GM19455 (cell line): ENCODE results near the gene TMEM45B.
"Not testable (repeated sequence)": the region's sequence is repeated elsewhere in the genome, so short reads cannot be mapped to it uniquely, and the experiment has no call there.

ENCODE experiments used
- ATAC-seq: cut with Tn5 transposase; IDR thresholded peaks from one replicate; pipeline ENCODE4 v1.9.1; 2021; ENCODE audit not compliant: unreplicated experiment

Gene TMEM45B

DNA sequence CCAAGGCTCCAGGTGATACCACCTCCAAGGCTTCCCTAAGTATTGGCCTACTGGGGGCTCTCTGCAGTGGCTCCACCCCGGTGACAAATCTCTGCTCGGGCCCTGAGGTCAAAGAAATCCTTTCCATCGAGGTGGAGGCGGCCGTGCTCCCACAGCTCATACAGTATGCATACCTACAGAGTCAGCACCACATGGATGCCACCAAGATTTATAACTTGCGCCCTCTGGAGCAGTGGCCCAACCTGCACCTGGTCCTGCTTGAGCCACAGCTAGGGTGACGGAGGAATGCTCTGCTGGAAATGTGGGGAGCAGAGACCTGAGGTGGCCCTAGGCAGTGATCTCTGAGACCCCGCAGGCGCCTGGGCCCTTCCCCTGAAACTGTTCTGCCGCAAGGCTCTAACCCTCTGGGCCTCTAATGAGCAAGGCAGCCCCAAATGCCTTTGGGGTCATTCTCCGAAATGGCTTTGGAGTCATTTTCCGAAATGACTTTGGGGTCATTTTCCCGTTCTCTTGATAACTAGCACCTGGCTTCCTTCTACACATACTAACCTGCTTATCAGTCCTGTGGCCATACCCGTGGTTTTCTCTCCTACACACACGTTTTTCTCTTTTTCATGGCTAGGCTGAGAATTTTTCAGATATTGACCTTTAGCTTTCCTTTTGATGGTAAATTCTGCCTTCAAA lies 33.9 kb downstream of the TMEM45B start:
- no peak for ATAC-seq

- no peak for ATAC-seq
Observed at GRCh38 chr11:129852125-129852740, 36.6 kb downstream of the TMEM45B start.

DNA sequence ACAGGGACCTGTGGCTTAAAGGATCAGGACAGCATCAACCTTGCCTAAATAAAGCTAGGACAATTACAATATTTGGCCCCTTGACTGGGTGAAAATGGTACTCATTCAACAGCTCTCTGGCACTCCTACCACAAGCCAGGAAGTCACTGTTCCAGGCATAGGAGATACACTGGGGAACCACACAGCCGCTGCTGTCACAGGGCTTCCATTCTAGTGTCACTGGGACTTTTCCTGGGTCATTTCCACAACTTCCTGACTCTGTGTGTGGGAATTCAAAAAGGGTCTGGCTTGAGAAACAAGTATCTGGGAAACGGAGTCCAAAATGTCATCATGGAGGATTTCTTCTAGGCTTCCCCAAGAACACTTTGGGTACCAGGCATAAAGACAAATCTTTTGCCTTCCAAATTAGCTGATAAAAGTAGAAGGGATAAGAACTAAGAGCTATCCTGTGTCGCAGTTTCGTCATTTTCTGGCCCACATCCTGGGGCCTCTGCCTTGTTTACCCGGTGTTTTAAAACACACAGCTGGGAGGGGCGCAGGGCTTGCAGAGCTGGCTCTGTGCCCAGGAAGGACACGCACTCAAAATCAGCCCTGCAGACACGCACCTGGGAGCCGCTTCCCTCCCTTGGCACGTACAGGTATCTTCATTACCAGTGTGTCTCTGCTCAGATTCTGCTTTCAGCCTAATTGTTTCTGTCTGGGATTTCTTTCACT lies 38.0 kb downstream of the TMEM45B start:
- ATAC-seq, result no peak

DNA sequence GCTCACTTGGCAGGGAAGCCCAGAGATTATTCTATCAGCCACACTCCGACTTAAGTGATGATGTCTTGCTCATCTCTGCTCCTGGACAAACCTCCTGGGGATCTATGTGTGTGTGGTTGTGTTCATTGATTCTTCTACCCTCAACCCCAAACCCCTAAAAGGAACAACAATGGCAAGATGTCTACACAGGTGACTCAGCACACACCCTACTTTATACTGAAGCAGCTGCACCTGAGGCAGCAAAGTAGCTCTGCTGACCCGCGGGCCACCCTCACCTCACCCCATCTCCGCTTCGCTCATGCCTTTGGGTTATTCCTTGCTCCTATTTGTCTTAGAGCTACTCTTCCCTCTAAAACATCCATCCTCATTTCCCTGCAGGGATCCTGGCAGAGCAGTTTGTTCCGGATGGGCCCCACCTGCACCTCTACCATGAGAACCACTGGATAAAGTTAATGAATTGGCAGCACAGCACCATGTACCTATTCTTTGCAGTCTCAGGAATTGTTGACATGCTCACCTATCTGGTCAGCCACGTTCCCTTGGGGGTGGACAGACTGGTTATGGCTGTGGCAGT lies 38.7 kb downstream of the TMEM45B start:
- no peak for ATAC-seq

- ATAC-seq, result no peak
Observed at GRCh38 chr11:129855086-129855485, 39.4 kb downstream of the TMEM45B start.

DNA sequence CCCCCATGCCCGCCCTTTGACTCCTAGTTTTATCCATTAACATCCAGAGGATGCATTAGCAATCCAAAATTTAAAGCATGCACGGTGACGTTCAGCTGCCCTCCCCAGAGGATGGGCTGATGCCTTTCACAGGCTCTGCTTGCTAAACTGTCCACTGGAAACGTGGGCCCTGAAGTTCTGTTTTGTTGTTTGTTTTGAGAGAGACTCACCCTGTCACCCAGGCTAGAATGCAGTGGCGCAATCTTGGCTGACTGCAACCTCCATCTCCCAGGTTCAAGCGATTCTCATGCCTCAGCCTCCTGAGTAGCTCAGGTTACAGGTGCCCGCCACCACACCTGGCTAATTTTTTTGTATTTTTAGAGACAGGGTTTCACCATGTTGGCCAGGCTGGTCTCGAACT lies 40.4 kb downstream of the TMEM45B start:
- no peak for ATAC-seq

DNA sequence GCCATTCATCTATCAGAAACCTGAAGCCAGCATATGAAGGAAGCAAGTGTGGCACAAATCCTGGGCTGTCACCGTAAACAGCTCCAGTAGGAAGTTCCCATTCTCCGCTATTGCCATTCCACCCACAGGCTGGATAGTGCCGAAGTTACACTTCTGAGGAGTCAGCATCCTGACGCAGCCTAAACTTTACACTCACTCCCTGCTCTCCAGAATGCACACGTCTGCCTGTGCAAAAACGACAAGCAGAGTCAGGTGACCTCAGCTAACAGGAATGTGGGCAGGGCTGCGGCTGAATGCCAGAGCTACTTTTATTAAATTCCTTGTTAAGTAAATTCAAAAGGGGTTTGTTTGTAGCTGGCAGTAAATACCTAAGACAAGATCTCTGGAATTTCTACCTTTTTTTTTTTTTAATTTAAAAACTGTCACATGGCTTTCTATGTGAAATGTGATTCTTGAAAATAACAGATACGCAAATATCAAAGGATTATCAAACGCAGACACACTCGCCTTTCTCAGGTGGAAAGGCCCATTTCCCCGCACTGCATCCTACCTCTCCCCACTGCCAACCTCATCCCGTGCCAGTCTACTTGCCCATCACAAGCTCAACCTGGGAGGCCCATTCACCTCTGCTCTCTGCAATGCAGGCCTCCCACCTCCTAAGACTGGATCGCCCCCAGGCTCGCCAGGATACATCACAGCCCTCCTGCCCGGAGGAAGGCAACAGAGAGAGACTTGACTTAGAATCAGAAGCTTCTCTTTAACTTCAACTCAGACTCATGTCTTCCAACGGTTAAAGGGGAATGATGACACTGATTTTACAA lies 46.3 kb downstream of the TMEM45B start:
- ATAC-seq, result no peak

DNA sequence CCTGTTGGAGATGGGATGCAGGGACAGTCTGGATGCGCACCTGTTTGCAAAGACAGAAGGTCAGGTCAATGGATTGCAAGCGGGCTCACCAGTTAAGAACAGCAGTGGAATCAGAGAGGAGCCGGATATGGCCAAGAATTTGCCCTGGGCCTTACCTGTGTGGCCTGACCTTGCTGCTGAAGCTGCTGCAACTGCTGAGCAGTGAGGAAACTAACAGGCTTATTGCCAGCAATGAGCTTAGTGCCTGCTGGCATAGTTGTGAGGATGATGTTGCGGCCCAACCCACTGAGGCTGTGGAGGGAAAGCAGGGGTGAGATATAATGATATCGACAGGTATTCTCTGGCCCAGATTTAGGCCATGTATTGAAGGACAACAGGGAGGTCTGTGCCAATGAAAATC lies 49.2 kb downstream of the TMEM45B start:
- ATAC-seq, result no peak

DNA sequence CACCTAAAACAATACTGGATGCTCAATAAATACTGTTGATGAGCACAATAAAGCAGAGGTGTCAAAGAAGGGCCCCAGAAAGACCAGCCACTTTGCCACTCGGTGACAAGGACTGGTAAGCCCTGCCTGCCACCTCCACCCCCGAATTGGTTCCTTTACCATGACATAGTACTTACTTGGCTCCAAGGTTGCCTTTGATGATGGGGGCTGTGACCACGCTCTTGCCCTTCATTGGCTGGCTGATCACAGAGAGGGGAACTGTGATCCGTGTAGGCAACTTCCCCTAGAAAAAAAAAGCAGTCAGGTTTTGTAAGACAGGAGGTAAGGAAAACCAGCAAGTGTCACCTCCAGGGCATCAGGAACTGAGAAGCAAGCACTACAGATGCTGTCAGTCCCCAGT lies 50.1 kb downstream of the TMEM45B start:
- no peak for ATAC-seq

GRCh38 chr11:129866311-129866710 lies 50.7 kb downstream of the TMEM45B start:
- ATAC-seq, result no peak

DNA sequence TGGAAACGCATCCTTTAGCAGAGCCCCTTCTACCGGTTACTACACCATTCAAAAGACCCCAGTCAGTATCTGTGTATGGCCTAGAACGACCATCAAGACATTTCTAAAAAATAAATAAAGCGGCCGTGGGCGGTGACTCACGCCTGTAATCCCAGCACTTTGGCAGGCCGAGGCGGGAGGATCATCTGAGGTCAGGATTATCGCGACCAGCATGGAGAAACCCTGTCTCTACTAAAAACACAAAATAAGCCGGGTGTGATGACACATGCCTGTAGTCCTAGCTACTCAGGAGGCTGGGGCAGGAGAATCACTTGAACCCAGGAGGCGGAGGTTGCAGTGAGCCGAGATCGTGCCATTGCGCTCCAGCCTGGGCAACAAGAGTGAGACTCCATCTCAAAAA lies 53.0 kb downstream of the TMEM45B start:
- ATAC-seq, result not testable (repeated sequence)

DNA sequence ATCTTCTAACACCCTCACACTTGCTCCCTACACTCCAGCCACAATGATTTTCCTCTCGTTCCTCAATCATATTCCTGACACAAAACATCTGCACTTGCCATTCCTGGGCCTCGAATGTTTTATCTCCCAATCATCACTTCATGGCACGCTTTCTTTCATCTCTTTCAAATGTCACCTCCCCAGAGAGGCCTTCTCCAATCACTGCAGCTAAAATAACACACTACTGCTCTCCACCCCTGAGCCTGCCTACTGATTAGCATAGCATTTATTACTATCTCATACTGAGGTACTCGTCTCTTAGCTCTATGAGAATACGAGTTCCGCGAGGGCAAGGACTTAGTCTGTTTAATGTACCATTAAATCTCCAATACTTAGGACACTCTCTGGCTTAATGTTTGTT lies 56.3 kb downstream of the TMEM45B start:
- ATAC-seq, result no peak

- no peak for ATAC-seq
Observed at GRCh38 chr11:129880311-129880710, 64.7 kb downstream of the TMEM45B start.

DNA sequence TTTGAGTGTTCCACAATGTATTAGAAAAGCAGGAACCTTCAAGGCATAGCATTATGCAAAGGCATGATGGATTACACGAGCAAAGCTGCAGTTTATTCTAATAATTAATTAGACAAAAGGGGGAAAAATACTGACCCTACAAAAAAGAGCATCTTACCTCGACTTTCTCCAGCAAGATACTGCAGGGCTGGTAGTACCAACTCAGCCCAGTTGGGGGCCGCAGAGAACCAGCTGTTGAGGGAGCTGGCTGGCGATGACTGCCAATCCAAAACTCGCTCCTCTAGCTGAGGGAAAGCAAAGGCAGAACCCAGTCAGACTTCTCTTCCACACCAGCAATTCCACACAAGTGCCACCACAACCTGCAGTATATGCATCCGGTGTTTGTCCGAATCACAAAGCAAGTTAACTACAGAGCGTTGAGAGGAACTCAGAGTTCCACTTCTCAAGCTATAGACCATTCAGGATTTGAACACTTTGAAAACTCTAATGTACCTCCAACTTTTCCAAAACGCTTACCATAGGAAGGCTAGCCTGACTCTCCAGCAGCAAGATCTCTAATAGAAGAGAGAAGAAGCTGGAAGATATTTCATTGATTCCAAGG lies 66.0 kb downstream of the TMEM45B start:
- ATAC-seq, result peak; percentile 77

DNA sequence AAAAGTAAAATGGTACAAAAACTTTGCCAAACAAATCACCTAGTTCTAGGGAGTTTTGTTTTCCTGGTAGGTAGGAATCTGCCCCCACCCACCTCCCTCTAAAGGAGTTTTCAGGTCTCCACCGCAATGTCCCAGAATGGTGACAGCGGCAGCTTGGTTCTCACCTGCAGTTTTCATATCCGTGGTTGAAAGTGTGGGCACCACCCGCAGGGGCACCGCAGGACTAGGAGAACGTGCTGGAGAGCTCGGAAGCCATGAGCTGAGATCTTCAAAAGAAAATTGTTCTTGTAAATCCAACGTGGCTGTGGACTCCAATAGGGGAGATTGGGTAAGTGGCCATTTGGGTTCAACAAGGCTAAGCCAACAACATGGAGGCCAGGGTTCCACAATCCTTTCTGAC lies 68.9 kb downstream of the TMEM45B start:
- no peak for ATAC-seq

GRCh38 chr11:129885381-129885780 lies 69.7 kb downstream of the TMEM45B start:
- no peak for ATAC-seq

GRCh38 chr11:129888451-129888850 lies 72.8 kb downstream of the TMEM45B start:
- no peak for ATAC-seq

GRCh38 chr11:129894278-129895125 lies 78.9 kb downstream of the TMEM45B start:
- ATAC-seq, result peak; percentile 4

- ATAC-seq, result peak; percentile 95
Observed at GRCh38 chr11:129895126-129896041, 79.7 kb downstream of the TMEM45B start, which contains the start of gene NFRKB. Gene NFRKB, minus strand, starts transcription at chr11:129895578. Its CDS starts 2,729 bp downstream, at chr11:129892849.
